HG03565 (cell line): ENCODE results near the gene C2orf72.

Experiments used
- ATAC-seq: cut with Tn5 transposase; IDR thresholded peaks from one replicate; pipeline ENCODE4 v1.9.1; 2021; ENCODE audit warnings: mild to moderate bottlenecking, moderate library complexity; ENCODE audit not compliant: unreplicated experiment

Gene C2orf72

GRCh38 chr2:231041061-231041689, 3.9 kb downstream of the C2orf72 start:
- ATAC-seq: no peak

GRCh38 chr2:231043796-231044195, 6.5 kb downstream of the C2orf72 start:
- no peak for ATAC-seq

- ATAC-seq: no peak
Measured at GRCh38 chr2:231046916-231047273, 9.6 kb downstream of the C2orf72 start.

- ATAC-seq: no peak
Measured at GRCh38 chr2:231047274-231047922, 10.1 kb downstream of the C2orf72 start.

- ATAC-seq: no peak
Measured at GRCh38 chr2:231047923-231048915, 10.9 kb downstream of the C2orf72 start.

GRCh38 chr2:231049286-231050017, 12.1 kb downstream of the C2orf72 start:
- ATAC-seq: no peak

- no peak for ATAC-seq
Measured at GRCh38 chr2:231050018-231050901, 12.9 kb downstream of the C2orf72 start.

GRCh38 chr2:231051116-231051515, 13.8 kb downstream of the C2orf72 start:
- ATAC-seq: no peak

GRCh38 chr2:231052494-231053451, 15.4 kb downstream of the C2orf72 start:
- ATAC-seq: peak; percentile 46

- no peak for ATAC-seq
Measured at GRCh38 chr2:231053846-231054245, 16.5 kb downstream of the C2orf72 start.

- ATAC-seq: peak; percentile 51
Measured at GRCh38 chr2:231056453-231057416, 19.4 kb downstream of the C2orf72 start, which contains the start of gene PSMD1. Gene PSMD1, plus strand, starts transcription at chr2:231056867. Its CDS starts 159 bp downstream, at chr2:231057026.

GRCh38 chr2:231057590-231057989, 20.3 kb downstream of the C2orf72 start:
- ATAC-seq: no peak

- no peak for ATAC-seq
Measured at GRCh38 chr2:231058761-231059550, 21.6 kb downstream of the C2orf72 start.

- no peak for ATAC-seq
Measured at GRCh38 chr2:231059756-231060155, 22.4 kb downstream of the C2orf72 start.

GRCh38 chr2:231062776-231063175, 25.5 kb downstream of the C2orf72 start:
- ATAC-seq: no peak

GRCh38 chr2:231063347-231063746, 26.0 kb downstream of the C2orf72 start:
- ATAC-seq: no peak

- no peak for ATAC-seq
Measured at GRCh38 chr2:231065966-231066365, 28.6 kb downstream of the C2orf72 start.
